ENCODE data around the gene ATP8A2. TPM values are rescaled to one million over a fixed set of nuclear protein-coding genes. Genes with fewer than 3 reads are reported as not detected.

Gene ATP8A2
- polyA plus RNA-seq, 3 donors = 0.10 to 0.14 (median 0.11) TPM

- no peak overlapping the region for H3K27ac ChIP-seq (ENCODE audit: low read depth, low read length)
- 93 to 95% (median 94%) methylated on average over 1 of the region's 1 CpG for WGBS, 3 donors
Measured at GRCh38 chr13:25833761-25834160, 462.0 kb downstream of the ATP8A2 start.

GRCh38 chr13:25836574-25837336, 465.0 kb downstream of the ATP8A2 start:
- no peak overlapping the region for H3K27ac ChIP-seq (ENCODE audit: low read depth, low read length)
- WGBS, 3 donors = 66 to 76% (median 68%) methylated on average over 12 of the region's 12 CpGs

- WGBS, 3 donors = 71 to 83% (median 83%) methylated on average over 8 of the region's 8 CpGs
- H3K27ac ChIP-seq (ENCODE audit: low read depth, low read length) = no peak overlapping the region
Measured at GRCh38 chr13:25839371-25839770, 467.6 kb downstream of the ATP8A2 start.

GRCh38 chr13:25840261-25840660, 468.5 kb downstream of the ATP8A2 start:
- no peak overlapping the region for H3K27ac ChIP-seq (ENCODE audit: low read depth, low read length)
- WGBS, 3 donors = 61 to 67% (median 62%) methylated on average over 3 of the region's 3 CpGs

GRCh38 chr13:25840931-25841330, 469.2 kb downstream of the ATP8A2 start:
- H3K27ac ChIP-seq (ENCODE audit: low read depth, low read length) = no peak overlapping the region
- 65 to 72% (median 69%) methylated on average over 2 of the region's 2 CpGs for WGBS, 3 donors

GRCh38 chr13:25843692-25844091, 471.9 kb downstream of the ATP8A2 start:
- 80 to 89% (median 89%) methylated on average over 4 of the region's 4 CpGs for WGBS, 3 donors
- H3K27ac ChIP-seq (ENCODE audit: low read depth, low read length) = no peak overlapping the region

GRCh38 chr13:25844559-25845434, 473.0 kb downstream of the ATP8A2 start:
- no peak overlapping the region for H3K27ac ChIP-seq (ENCODE audit: low read depth, low read length)
- WGBS, 3 donors = 73 to 86% (median 78%) methylated on average over 7 of the region's 7 CpGs

- H3K27ac ChIP-seq (ENCODE audit: low read depth, low read length) = no peak overlapping the region
- 81 to 90% (median 84%) methylated on average over 4 of the region's 4 CpGs for WGBS, 3 donors
Measured at GRCh38 chr13:25846222-25846984, 474.6 kb downstream of the ATP8A2 start.

- 51 to 83% (median 55%) methylated on average over 5 of the region's 5 CpGs for WGBS, 3 donors
- no peak overlapping the region for H3K27ac ChIP-seq (ENCODE audit: low read depth, low read length)
Measured at GRCh38 chr13:25847145-25847544, 475.4 kb downstream of the ATP8A2 start.

GRCh38 chr13:25847635-25848626, 476.2 kb downstream of the ATP8A2 start:
- no peak overlapping the region for H3K27ac ChIP-seq (ENCODE audit: low read depth, low read length)
- 71 to 76% (median 72%) methylated on average over 11 of the region's 11 CpGs for WGBS, 3 donors

- 75 to 85% (median 76%) methylated on average over 8 of the region's 8 CpGs for whole genome bisulfite sequencing, 3 donors
- no peak overlapping the region for H3K27ac ChIP-seq (ENCODE audit: low read depth, low read length)
Measured at GRCh38 chr13:25848812-25849745, 477.3 kb downstream of the ATP8A2 start.

GRCh38 chr13:25857830-25858229, 486.1 kb downstream of the ATP8A2 start:
- 75 to 94% (median 89%) methylated on average over 4 of the region's 4 CpGs for WGBS, 3 donors
- H3K27ac ChIP-seq (ENCODE audit: low read depth, low read length) = no peak overlapping the region

- 62 to 65% (median 63%) methylated on average over 3 of the region's 3 CpGs for WGBS, 3 donors
- no peak overlapping the region for H3K27ac ChIP-seq (ENCODE audit: low read depth, low read length)
Measured at GRCh38 chr13:25859528-25859927, 487.8 kb downstream of the ATP8A2 start.

GRCh38 chr13:25860265-25860664, 488.5 kb downstream of the ATP8A2 start:
- WGBS, 3 donors = 10 to 84% (median 61%) methylated on average over 1 of the region's 1 CpG
- no peak overlapping the region for H3K27ac ChIP-seq (ENCODE audit: low read depth, low read length)

- WGBS, 3 donors = 80 to 90% (median 86%) methylated on average over 3 of the region's 3 CpGs
- H3K27ac ChIP-seq (ENCODE audit: low read depth, low read length) = no peak overlapping the region
Measured at GRCh38 chr13:25860862-25861261, 489.1 kb downstream of the ATP8A2 start.

- WGBS, 3 donors = 62 to 74% (median 72%) methylated on average over 4 of the region's 4 CpGs
- no peak overlapping the region for H3K27ac ChIP-seq (ENCODE audit: low read depth, low read length)
Measured at GRCh38 chr13:25862156-25862555, 490.4 kb downstream of the ATP8A2 start.

GRCh38 chr13:25864116-25864515, 492.3 kb downstream of the ATP8A2 start:
- no peak overlapping the region for H3K27ac ChIP-seq (ENCODE audit: low read depth, low read length)
- WGBS, 3 donors = 71 to 82% (median 74%) methylated on average over 6 of the region's 6 CpGs
